Breast epithelium (tissue), 4 donors: Measurements from ENCODE around the gene LANCL2. TPM values are rescaled to one million over a fixed set of nuclear protein-coding genes. Genes with fewer than 3 reads are reported as not detected.

ENCODE experiments used
- DNase-seq, 2 donors: peaks; one replicate each; pipeline ENCODE4 v3.0.0-alpha.2; 2019; ENCODE audit warnings: low spot score in 2 of 2
- H3K27ac ChIP-seq, 2 donors: fragments of 200-600 bp; sonication (generic) in 1 of 2; one replicate each; pipeline ENCODE4 v1.5.1; 2016 to 2019; ENCODE audit warnings: mild to moderate bottlenecking in 1 of 2
- H3K27me3 ChIP-seq, 2 donors: fragments of 200-600 bp; sonication (generic) in 1 of 2; one replicate each; pipeline versions ENCODE4 v1.5.1 to v1.6.0; 2017 to 2019; ENCODE audit warnings: control low read depth in 1 of 2, mild to moderate bottlenecking in 1 of 2
- H3K36me3 ChIP-seq: fragments of 200-600 bp; one replicate; pipeline ENCODE4 v1.5.1; 2019
- H3K4me1 ChIP-seq, 2 donors: fragments of 200-600 bp; sonication (generic); one replicate each; pipeline ENCODE4 v1.5.1; 2016 to 2019; ENCODE audit warnings: control low read depth in 1 of 2
- H3K4me3 ChIP-seq, 3 donors: fragments of 200-600 bp; sonication (generic); 1 replicate in 2 of 3; 2 replicates in 1 of 3; pipeline ENCODE4 v1.5.1; 2016 to 2019; ENCODE audit warnings: mild to moderate bottlenecking in 3 of 3, moderate library complexity in 2 of 3
- H3K9me3 ChIP-seq, 2 donors: fragments of 200-600 bp; sonication (generic) in 1 of 2; one replicate each; pipeline ENCODE4 v1.5.1; 2016 to 2019; ENCODE audit warnings: control low read depth in 1 of 2
- POLR2A ChIP-seq: fragments of 450-650 bp; IDR thresholded peaks from one replicate; pipeline ENCODE4 v1.6.1; 2016; ENCODE audit warnings: antibody characterized with exemption, mild to moderate bottlenecking, moderate library complexity
- POLR2AphosphoS5 ChIP-seq, 3 donors: sonication (generic); formaldehyde crosslinking; IDR thresholded peaks; one replicate each; pipeline ENCODE4 v1.6.1; 2017; ENCODE audit warnings: antibody characterized with exemption in 3 of 3
- intact Hi-C: fragments of 100-400 bp; cut with DNase I; formaldehyde crosslinking; loops from one replicate; pipeline ENCODE4 v1.15.1; 2023; ENCODE audit warnings: low total_unique reads
- total RNA-seq, 3 donors: library from RNA; depleted of rRNA; stranded (reverse); fragments of >200 nt; gene quantifications; one replicate each; pipeline ENCODE4 v1.1.0, GENCODE V29; 2016
- TF ChIP-seq, protein P1 (sequence below), 3 donors: fragments of 450-650 bp; IDR thresholded peaks; one replicate each; pipeline ENCODE4 v1.5.1; 2016 to 2017; ENCODE audit warnings: antibody characterized with exemption in 3 of 3, mild to moderate bottlenecking in 3 of 3, moderate library complexity in 3 of 3

LANCL2 gene
- total RNA-seq, 3 donors from 2014 or later, result 11.8 to 22.4 (median 20.2) TPM

DNA sequence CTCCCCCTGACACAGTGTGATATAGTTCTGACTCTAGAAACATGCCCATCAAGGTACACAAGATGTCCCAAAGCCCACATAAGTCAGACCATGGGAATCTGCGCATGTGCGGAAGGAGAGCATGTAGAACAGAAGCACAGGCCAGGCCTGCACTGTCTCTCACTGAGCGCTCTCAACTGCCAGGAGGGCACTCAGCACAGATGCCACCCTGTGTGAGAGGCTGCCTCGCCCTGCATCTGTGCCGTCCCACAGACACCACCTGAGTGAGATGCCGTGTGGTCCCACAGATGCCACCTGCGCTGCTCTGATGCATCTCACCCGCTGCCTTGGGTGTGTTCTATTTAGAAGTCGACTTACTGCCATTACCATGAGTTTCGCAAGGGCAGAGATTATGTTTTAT is 108.8 kb downstream of the LANCL2 start:
- no peak for DNase-seq
- Histone ChIP-seq H3K27me3 (no peaks in the 10 kb centered on the region), H3K36me3 (no peaks in the 10 kb centered on the region), H3K4me3 (no peak overlapping the region), H3K4me1 (no peaks in the 10 kb centered on the region), H3K9me3 (no peaks in the 10 kb centered on the region), H3K27ac (no peak overlapping the region)
- TF ChIP-seq POLR2AphosphoS5 (IDR thresholded peaks at IDR 0.05), result no peak
- no peak for TF ChIP-seq POLR2A
- TF ChIP-seq, protein P1, sequence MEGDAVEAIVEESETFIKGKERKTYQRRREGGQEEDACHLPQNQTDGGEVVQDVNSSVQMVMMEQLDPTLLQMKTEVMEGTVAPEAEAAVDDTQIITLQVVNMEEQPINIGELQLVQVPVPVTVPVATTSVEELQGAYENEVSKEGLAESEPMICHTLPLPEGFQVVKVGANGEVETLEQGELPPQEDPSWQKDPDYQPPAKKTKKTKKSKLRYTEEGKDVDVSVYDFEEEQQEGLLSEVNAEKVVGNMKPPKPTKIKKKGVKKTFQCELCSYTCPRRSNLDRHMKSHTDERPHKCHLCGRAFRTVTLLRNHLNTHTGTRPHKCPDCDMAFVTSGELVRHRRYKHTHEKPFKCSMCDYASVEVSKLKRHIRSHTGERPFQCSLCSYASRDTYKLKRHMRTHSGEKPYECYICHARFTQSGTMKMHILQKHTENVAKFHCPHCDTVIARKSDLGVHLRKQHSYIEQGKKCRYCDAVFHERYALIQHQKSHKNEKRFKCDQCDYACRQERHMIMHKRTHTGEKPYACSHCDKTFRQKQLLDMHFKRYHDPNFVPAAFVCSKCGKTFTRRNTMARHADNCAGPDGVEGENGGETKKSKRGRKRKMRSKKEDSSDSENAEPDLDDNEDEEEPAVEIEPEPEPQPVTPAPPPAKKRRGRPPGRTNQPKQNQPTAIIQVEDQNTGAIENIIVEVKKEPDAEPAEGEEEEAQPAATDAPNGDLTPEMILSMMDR (IDR thresholded peaks at IDR 0.05), result no peak
- intact Hi-C loops, result no loop called here

DNA sequence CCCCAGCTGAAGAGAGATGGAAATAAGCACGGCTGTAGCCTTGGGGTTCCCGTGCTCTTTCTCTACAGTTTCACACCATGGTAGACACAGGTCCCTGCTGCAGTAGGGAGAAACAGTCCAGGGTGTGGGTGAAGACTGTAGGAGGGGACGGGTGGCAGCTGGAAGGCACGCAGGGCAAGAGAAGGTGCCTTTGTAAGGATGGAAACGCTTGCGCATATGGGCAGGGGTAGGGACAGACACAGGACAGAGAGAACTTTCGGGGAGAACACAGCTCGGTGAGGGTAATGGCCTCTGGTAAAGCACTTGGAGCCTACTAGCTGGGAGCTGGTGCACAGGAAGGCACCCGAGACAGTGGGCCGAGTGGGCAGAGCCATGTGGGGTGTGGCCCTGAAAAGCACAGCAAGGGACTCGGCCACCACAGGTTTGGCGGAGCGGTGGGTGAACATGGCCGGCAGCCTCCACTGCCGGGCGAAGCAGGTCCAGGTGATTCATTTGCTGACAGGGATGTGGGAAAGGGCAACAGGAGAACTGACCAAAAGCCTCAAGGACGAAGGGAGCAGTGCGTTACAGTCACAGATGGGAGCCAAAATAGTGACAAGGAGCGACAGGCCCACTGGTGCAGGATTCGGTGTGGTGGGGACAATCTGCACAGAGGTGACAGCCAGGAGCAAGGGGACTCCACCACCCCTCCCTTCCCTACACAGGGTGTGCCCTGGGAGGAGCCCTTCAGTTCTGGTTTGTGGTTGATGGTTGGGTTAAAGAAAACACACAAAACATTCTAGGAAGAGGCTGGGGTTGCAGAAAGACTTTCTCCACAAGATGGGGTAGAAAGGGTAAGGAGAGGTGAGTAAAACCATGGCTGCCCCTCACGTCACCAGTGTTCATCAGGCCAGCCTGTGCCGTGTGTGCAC is 110.1 kb downstream of the LANCL2 start:
- intact Hi-C loops, result no loop called here
- Histone ChIP-seq H3K9me3 (no peaks in the 10 kb centered on the region), H3K27me3 (no peaks in the 10 kb centered on the region), H3K4me1 (no peaks in the 10 kb centered on the region), H3K27ac (no peak overlapping the region), H3K4me3 (no peak overlapping the region), H3K36me3 (no peaks in the 10 kb centered on the region)
- no peak for DNase-seq
- TF ChIP-seq POLR2AphosphoS5 (IDR thresholded peaks at IDR 0.05) (no peak), POLR2A (no peak)
- TF ChIP-seq, protein P1 (IDR thresholded peaks at IDR 0.05), result no peak

DNA sequence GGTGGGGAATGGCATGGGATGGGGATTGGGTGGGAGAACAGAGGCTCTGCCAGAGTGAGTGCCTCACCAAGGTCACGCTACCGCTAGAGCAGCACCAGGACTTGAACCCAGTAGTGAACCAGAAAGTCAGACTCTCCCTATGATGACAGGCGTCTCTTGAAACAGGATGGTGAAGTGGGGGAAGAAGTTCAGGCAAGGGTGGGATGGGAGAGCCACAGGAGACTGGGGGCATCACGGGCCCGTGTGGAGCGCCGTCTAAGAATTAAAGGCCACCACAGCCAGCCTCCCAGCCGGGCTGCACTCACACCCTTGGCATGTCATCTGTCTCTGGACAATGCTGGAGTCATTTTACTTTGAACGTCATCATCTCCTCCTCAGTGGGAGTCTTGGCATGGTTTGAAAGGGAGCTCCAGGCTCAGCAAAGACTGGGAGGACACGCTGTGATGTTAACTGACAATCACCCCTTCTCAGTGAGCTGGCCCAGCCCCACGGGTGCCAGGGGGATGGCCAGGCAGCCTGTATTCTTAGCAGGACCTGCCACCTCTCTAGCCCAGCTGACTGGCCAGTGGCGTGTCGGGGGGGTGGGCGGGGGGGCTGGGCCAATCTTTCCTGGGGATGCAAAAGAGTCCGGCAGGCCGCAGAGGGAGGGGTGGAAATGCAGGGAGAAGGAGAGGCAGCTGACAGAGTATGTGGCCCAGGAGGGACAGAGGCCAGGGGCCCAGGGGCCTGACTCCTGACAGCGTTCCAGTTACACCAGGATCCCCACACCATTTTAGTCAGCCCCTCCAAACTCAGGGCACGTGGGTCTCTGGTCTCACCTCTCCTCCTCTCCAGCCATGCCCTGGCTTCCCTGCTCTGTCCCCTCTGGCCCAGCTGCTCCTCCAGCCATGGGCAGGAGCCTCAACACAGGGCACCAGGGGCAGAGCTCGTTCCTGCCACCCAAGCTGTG is 111.0 kb downstream of the LANCL2 start:
- no peak overlapping the region for H3K27ac ChIP-seq
- no peak for DNase-seq
- intact Hi-C loops, result no loop called here

DNA sequence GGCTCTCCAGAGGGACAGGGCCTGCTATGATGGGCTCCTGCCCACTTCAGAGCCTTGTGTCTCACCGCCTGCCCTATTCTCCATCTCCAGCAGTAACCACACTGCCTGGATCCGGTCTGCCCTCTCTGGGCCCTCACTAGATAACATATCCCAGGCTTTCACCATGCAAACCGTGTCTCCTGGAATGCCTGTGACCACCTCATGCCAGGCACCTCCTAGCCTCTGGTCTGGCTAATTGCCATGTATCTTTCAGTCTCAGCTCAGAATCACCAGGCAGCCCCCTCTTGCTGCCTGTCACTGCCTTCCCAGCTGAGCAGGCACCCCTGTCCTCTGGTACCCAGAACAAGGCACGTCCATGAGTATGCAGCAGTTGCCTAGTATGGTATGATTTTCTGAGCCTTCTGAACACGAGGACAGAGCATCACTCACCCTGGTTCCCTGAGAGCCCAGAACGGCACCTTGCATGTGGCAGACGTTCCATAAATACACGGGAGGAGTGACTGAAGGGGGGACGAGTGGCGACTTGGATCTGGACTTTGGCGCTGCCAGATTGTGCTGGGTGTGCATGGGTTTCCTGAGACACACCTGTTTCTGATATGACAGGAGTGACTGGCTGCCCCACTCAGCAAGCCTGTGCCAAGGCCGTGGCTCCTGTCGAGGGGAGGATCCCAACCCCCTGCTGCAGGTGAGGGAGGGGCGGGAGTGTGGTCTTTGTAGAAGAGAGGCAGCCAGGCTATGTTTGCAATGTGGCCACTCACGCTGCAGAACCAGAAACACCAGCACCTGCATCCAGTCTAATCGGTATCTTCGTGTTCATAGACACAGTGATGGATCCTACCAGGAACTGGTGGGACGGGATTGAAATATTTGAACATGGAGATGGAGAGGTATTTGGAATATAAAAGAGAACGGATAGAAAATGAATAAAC is 112.0 kb downstream of the LANCL2 start:
- Histone ChIP-seq H3K27me3 (no peaks in the 10 kb centered on the region), H3K27ac (no peak overlapping the region), H3K4me3 (no peak overlapping the region), H3K4me1 (no peaks in the 10 kb centered on the region), H3K36me3 (no peaks in the 10 kb centered on the region), H3K9me3 (no peaks in the 10 kb centered on the region)
- no peak for TF ChIP-seq POLR2AphosphoS5 (IDR thresholded peaks at IDR 0.05)
- TF ChIP-seq POLR2A, result no peak
- TF ChIP-seq, protein P1 (IDR thresholded peaks at IDR 0.05), result no peak
- DNase-seq, result no peak
- intact Hi-C loops, result no loop called here

More for the DNA sequence above, 111.0 kb downstream of the LANCL2 start:
- no peak overlapping the region for H3K4me3 ChIP-seq
- H3K36me3 ChIP-seq, result no peaks in the 10 kb centered on the region
- TF ChIP-seq POLR2AphosphoS5 (IDR thresholded peaks at IDR 0.05) (no peak), POLR2A (no peak)
- TF ChIP-seq, protein P1 (IDR thresholded peaks at IDR 0.05), result no peak
- no peaks in the 10 kb centered on the region for H3K27me3 ChIP-seq
- H3K9me3 ChIP-seq, result no peaks in the 10 kb centered on the region
- no peaks in the 10 kb centered on the region for H3K4me1 ChIP-seq
